ENCODE results near the gene ADAMTSL2.

Gene ADAMTSL2

DNA sequence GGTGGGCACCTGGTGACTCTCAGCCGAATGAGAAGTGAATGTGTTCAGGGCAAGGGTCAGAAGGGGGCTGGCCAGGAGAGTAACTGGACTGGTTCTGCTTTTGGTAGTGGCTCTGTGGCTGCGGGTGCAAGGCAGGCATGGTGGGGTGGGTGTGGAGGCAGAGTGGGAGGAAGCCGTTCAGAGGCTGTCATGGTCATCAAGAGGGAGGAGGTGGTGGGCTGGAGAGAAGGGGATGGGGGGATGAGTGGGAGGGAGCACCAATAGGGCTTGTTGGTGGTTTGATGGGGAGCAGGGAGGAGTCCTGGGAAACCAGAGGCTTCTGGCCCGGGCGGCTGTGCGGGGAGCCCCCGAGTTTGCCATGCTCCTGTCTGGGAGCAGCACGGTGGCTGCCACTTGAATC lies 61.4 kb downstream of the ADAMTSL2 start:
- TF ChIP-seq, protein P1, sequence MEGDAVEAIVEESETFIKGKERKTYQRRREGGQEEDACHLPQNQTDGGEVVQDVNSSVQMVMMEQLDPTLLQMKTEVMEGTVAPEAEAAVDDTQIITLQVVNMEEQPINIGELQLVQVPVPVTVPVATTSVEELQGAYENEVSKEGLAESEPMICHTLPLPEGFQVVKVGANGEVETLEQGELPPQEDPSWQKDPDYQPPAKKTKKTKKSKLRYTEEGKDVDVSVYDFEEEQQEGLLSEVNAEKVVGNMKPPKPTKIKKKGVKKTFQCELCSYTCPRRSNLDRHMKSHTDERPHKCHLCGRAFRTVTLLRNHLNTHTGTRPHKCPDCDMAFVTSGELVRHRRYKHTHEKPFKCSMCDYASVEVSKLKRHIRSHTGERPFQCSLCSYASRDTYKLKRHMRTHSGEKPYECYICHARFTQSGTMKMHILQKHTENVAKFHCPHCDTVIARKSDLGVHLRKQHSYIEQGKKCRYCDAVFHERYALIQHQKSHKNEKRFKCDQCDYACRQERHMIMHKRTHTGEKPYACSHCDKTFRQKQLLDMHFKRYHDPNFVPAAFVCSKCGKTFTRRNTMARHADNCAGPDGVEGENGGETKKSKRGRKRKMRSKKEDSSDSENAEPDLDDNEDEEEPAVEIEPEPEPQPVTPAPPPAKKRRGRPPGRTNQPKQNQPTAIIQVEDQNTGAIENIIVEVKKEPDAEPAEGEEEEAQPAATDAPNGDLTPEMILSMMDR (IDR thresholded peaks at IDR 0.05), result no peak

DNA sequence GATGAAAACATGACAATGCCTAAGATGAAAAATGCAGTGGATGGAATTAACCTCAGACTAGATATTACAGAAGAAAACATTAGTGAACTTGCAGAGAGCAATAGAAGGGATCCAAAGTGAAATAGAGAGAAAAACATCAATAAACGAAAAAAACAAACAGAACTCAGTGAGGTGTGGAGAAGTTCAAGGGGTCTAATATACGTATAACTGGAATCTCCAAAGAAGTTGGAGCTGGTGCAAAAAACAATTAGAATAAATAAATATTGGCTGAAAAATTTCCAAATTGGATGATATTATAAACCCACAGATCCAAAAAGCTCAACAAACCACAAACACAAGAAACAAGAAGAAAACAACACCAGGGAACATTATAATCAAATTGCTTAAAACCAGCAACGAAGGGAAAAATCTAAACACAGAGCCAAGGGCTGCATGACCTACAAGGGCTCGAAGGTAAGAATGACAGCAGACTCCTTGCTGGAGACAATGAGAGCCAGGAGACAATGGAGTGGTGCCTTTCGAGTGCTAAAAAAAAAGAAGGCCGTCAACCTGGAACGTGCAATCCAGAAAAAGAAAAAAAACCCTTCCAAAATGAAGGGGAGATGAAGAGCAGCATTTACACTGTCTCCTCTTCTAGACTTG lies 62.9 kb downstream of the ADAMTSL2 start:
- TF ChIP-seq, protein P1 (IDR thresholded peaks at IDR 0.05), result no peak

GRCh38 chr9:133598978-133599377 lies 64.5 kb downstream of the ADAMTSL2 start:
- TF ChIP-seq, protein P1 (IDR thresholded peaks at IDR 0.05), result no peak

DNA sequence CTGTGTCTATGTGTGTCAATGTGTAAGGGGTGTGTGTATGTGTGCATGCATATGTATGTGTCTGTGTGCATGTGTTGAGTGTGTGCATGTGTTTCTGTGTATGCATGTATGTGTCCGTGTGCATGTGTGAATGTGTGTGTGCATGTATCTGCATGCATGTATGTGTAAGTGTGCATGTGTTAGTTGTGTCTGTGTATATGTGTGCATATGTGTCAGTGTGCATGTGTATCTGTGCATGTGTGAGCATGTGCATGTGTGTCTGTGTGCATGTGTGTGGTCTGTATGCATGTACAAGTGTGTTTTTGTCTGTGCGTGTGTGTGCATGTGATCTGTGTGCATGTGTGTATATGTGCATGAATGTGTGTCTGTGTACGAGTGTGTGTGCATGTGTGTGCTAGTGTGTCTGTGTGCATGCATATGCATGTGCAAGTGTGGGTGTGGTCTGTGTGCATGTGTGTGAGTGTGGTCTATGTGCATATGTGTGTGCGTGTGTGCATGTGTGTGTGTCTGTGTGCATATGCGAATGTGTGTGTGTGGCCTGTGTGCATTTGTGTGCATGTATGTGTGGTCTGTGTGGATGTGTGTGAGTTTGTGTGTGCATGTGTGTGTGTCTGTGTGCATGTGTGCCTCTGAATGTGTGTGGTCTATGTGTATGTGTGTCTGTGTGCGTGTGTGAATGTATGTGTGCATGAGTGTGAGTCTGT lies 65.1 kb downstream of the ADAMTSL2 start:
- TF ChIP-seq, protein P1 (IDR thresholded peaks at IDR 0.05), result no peak

GRCh38 chr9:133600739-133601138 lies 66.2 kb downstream of the ADAMTSL2 start:
- TF ChIP-seq, protein P1 (IDR thresholded peaks at IDR 0.05), result no peak

DNA sequence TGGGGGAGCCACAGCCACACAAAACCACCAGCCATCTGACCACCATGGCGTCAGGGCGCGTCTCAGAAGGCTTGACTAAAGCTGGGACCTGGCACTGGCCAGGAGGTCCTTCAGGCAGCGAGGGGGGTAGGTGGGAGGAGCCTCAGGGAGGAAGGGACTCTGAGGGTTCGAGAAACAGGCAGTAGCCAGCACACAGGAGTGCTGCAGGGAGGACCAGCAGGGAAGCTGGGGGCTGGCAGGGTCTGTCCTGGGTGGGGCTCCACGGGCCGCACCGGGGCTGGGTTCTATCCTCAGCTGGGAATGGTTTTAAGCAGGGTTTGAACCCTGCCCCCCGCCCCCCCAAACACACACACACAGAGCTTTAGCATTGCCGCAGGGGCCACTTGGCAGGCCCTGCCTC lies 67.2 kb downstream of the ADAMTSL2 start:
- TF ChIP-seq, protein P1 (IDR thresholded peaks at IDR 0.05), result no peak

DNA sequence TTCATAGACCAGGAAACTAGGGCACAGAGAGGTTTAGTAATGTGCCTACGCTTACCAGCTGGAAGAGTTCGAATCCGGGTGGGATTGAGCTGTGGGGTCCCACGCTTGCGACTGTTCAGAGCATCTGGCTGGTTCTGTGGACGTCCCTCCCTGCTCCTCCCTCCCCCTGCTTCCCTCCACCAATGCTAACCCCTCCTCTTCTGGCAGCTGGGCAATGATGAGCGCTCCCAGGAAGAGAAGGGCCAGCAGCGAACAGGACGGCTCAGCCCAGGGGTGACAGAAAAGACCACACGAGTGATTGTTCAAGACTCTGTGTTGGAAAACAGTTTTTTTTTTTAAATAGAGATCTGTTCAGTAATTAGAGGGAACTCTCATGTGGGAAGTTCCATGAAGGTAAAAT lies 67.8 kb downstream of the ADAMTSL2 start:
- TF ChIP-seq, protein P1 (IDR thresholded peaks at IDR 0.05), result no peak
